NCI-H2081 treated with DMSO at 0.1 percent for 48 hours (cell line): ENCODE measurements around the gene SHD.
"Not testable (repeated sequence)": the region's sequence is repeated elsewhere in the genome, so short reads cannot be mapped to it uniquely, and the experiment has no call there.

Experiments
- DNase-seq: peaks from one replicate; lab custom pipeline; 2025; lab: John Stamatoyannopoulos, UW

Gene SHD

GRCh38 chr19:4327252-4327876 lies 48.3 kb downstream of the SHD start:
- DNase-seq, result no peak

- DNase-seq, result no peak
Measured at GRCh38 chr19:4327877-4328242, 48.8 kb downstream of the SHD start.

GRCh38 chr19:4328243-4328990 lies 49.4 kb downstream of the SHD start:
- no peak for DNase-seq

DNA sequence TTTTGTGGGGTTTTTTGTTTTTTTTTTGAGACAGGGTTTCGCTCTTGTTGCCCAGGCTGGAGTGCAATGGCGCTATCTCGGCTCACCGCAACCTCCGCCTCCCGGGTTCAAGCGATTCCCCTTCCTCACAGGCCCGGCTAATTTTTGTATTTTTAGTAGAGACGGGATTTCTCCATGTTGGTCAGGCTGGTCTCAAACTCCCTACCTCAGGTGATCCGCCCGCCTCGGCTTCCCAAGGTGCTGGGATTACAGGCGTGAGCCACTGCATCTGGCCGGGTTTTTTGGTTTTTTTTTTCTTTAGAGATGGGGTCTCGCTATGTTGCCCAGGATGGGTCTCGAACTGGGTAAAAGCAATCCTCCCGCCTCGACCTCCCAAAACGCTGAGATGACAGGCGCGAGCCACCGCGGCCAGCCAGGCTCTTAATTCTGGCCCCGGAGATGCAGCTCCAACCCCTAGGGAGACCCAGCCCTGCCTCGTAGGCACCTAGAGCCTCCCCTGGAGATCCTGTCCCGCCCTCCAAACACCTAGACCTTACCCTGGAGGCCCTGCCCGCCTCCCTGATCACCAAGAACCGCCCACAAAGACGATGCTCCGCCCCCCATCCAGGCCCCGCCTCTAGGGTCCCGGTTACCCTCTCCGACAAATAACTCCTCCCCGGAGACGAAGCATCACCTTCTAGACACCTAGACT lies 50.1 kb downstream of the SHD start:
- not testable (repeated sequence) for DNase-seq

GRCh38 chr19:4329858-4330257 lies 50.8 kb downstream of the SHD start:
- no peak for DNase-seq

- no peak for DNase-seq
Measured at GRCh38 chr19:4334929-4335570, 56.0 kb downstream of the SHD start.

DNA sequence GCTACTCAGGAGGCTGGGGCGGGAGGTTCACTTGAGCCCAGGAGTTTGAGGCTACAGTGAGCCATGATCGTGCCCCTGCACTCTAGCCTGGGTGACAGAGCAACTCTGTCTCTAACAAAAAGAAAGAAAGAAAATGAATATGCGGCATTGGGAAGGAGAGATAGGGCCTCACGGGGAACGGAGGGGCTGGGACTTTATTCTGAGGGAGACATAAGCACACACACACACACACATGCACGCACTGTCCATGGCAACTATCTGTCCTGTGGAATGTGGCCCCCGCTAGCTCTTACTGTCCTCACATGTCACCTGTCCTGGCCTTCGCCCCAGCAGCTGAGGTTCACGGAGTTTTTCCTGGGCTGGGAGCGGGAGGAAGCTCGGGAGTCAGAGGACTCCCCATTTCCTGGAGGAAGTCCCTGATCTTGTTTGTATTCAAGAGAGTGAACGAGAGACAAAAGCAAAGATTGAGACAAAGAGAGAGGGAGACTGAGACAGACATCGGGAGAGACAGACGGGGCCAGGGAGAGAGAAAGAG lies 58.9 kb downstream of the SHD start:
- DNase-seq, result no peak

- no peak for DNase-seq
Measured at GRCh38 chr19:4338441-4339355, 59.6 kb downstream of the SHD start, which contains the start of gene STAP2. Gene STAP2 (minus strand): TSS chr19:4338827. CDS start chr19:4338753, 74 bp downstream.
